GM18519 (cell line): Measurements from ENCODE around the gene YPEL1.

Experiments
- ATAC-seq: cut with Tn5 transposase; IDR thresholded peaks from one replicate; pipeline ENCODE4 v1.9.1; 2021; ENCODE audit warnings: mild to moderate bottlenecking, moderate library complexity; ENCODE audit not compliant: unreplicated experiment, low FRiP score

YPEL1 gene

GRCh38 chr22:21663738-21664137, 71.9 kb downstream of the YPEL1 start:
- ATAC-seq: no peak

- no peak for ATAC-seq
These were observed 73.6 kb downstream of the YPEL1 start for GRCh38 chr22:21661991-21662390.

DNA sequence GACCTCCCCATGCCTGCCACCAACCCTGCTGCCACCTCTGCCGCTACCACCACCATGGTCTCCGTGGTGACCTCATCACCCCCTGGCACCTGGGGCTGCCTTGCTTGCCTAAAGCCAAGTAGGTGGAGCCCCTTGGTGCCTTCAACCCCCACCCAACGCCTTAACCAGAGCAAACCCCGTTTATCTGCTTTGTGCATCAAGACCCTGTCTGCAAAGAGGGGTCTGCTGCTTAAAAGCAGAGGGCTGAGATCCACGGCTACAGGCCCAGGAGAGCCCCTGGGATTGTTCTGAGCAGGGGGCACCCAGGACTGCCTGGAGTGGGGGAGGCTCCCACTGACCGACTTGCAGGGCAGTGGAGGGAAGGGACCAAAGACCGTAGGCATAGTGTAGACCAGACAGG, 74.7 kb downstream of the YPEL1 start:
- ATAC-seq: no peak

- ATAC-seq: no peak
These were observed 75.6 kb downstream of the YPEL1 start for GRCh38 chr22:21659864-21660525.

GRCh38 chr22:21657360-21658032, 78.1 kb downstream of the YPEL1 start:
- ATAC-seq: peak; percentile 39

- no peak for ATAC-seq
These were observed 78.6 kb downstream of the YPEL1 start for GRCh38 chr22:21657020-21657359.

DNA sequence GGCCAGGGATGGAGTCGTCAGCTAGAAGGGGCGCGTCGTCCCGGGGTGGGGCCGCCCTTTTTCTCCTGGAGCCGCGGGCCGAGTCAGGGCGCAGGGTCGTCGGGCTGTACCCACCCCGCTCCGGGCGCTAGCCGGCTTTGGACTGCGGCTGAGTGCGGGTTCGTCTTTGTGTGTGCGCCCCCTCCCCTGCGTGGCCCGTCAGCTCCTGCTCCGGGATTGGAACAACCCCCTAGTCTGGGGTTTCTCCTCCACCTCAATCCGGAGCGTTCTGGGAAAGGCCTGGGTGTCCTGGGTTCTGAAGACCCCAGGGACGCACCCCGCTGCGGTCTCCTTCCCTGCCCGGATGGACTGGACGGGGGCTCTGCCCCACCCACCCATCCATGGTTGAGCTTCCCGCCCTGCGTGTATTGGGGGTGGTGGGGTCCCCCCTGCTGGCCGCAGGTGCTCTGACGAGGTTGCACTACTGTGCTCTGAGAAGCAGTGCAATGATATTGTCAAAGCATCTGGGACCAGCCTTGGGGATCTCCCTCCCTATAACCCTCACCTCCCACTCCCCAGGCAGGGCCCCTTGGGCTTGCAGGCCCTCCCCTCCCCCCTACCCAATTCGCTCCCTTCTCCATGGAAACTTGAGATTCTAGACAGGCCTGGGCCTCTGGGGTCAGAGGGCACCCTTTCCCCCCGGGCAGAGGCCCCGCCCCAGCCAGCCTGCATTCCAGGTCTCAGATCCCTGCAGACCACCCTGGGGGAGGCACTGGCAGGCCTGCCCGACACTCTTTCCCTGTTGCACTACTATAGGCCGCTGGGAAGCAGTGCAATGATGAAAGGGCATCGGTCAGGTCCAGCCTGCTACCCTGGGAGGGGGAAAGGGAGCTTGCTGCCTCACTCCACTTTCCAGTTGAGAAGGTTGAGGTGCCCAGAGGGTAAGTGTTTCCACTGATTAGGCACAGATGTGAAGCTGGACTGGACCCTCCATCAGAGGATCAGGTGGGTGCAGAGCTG, 82.7 kb downstream of the YPEL1 start:
- ATAC-seq: no peak

- ATAC-seq: peak; percentile 68
These were observed 83.5 kb downstream of the YPEL1 start for GRCh38 chr22:21652010-21652546.

DNA sequence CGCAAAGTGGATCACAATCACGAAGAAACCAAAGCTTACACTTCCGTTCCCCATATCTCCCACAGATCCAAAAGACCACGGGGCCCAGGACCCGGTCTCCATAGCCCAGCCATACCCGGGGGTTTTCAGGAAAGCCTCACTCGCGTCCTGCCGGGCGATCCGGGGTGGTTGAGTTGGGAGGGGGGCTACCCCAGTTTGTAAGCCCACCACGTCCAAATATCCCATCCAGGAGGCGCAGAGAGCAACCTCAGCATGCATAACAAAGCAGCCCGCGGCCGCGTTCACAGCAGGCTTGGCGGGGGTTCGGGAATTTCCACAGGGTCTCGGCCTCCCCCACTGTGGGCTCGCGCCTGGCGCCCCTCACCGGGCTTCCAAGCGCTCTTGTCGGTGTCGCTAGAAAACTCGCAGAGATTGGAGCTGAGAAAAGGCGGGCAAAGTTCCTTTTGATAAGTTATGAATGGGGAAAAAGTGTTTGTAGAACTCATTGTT, 84.0 kb downstream of the YPEL1 start:
- ATAC-seq: no peak

GRCh38 chr22:21650823-21651520, 84.6 kb downstream of the YPEL1 start:
- ATAC-seq: no peak

- ATAC-seq: no peak
These were observed 85.3 kb downstream of the YPEL1 start for GRCh38 chr22:21650280-21650679.
